ENCODE results near the gene CADM1.

The CADM1 gene

DNA sequence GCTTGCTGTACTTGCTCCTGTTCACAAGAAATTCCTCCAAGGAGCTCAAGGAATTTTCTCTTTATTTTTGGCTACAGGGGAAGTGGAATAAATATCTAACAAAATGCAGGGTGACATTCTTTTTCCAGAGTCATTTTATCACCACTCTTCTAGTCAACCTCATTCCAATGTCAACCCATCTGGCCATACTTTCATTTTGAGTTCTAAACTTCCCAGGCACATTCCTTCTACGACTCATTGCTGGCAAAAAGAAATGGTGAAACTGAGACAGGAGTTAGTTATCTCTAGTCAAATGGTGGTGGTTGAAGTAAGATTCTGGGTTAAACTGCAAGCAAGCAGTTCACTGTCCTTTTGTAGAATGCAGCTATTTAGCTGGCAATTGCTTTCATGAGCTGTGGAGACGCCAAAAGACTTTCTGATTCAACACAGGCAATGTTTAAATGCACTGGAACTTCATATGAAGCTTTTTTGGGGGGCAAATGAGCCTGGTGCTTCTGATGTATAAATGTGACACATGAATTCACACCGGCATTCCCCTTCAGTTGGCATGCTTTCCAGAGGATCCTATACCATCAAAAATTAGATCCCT is 304.6 kb downstream of the CADM1 start:
- no peak for DNase-seq

DNA sequence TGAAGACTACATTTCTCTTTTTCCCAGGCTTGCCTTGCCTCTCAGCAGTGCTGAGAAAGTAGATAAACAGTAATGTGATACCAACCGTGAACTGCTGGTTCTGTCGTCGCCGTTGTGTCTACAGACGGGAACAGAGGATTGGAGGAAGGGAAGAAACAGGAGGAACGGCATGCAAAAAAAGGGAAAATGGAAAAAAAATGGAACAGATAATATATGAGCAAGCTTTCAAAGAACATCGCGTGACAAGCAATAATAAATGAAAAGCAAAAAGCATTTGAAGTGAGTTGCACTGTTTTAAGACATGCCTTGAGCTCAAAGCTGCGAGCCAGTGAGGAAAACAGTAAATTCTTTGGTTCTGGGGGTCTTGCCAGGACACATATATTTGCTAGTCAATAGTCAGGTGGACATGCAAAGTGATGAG is 305.9 kb downstream of the CADM1 start:
- DNase-seq: peak; percentile 96

- peak; percentile 69 for DNase-seq
These were observed 306.8 kb downstream of the CADM1 start for GRCh38 chr11:115197433-115197832.

DNA sequence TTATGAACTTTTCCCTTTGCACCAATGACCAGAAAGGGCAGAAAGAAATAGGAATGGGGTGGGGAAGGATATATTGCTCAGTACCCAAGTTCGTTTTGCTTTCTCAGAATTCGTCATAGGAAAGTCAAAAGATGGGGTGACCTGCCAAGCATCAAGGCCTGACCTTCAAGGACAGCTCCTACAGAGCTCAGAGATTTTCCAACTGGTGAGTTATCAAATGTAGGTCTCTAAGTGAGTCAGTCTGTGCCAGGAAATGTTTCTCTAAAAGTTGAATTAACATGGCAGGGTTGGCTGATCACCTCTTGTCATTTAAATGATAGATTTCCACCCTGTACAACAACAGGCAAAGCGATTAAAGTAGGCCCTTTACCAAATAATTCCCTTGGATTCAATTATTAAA is 307.2 kb downstream of the CADM1 start:
- no peak for DNase-seq

DNA sequence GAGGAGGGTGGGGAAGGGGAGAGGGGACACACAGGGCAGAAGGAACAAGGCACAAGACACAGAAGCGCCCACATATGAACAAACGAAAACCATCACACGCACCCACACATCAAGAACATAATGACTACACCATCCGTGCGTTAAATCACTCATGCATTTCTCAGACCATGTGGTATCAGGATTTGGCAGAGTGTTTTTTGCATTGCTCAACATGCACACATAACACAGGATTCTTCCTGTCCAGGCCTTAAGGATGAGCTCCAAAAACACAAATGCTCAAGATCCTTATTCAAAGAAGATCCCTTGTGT is 309.5 kb downstream of the CADM1 start:
- no peak for DNase-seq

GRCh38 chr11:115193914-115194801 is 310.1 kb downstream of the CADM1 start:
- DNase-seq: no peak

GRCh38 chr11:115191761-115192160 is 312.5 kb downstream of the CADM1 start:
- DNase-seq: no peak

DNA sequence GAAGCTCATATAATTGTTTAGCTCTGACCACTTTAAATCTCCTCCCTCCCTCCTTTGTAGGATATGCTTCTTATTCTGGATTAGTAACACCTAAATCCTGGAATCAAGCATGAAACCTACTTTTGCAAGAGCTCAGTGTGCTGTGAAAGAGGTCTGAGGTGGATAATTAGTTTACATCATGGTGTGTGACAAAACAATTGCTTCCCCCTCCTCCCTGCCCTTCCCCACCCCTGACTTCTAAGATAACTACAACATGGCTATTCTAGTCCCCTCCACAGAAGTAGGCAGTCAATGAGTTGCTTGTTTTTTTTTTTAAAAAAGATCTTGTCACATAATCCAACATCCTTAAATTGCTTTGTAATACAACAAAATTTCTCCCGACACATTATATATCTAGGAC is 314.0 kb downstream of the CADM1 start:
- DNase-seq: no peak

GRCh38 chr11:115188898-115189278 is 315.3 kb downstream of the CADM1 start:
- no peak for DNase-seq

GRCh38 chr11:115188188-115188897 is 315.9 kb downstream of the CADM1 start:
- no peak for DNase-seq

- DNase-seq: no peak
These were observed 318.3 kb downstream of the CADM1 start for GRCh38 chr11:115185931-115186330.

GRCh38 chr11:115185507-115185906 is 318.7 kb downstream of the CADM1 start:
- no peak for DNase-seq

DNA sequence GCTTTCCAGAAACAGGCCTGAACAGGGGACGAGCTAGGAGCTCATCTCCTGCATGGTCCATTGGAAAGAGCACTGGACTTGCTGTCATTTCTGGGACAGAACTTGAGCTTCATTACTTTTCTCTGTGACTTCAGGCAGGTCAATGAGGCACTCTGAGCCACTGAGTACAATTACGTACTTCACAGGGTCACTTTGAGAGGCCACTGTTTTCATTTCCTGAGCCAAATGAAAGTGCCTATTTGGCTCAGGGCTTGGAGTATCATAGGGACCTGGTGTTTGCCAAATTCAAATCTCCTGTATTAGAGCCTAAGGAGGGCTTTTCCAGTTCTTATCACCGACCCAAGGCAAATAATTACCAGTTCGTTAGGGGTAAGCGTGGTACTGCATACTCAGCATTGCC is 319.3 kb downstream of the CADM1 start:
- DNase-seq: no peak

DNA sequence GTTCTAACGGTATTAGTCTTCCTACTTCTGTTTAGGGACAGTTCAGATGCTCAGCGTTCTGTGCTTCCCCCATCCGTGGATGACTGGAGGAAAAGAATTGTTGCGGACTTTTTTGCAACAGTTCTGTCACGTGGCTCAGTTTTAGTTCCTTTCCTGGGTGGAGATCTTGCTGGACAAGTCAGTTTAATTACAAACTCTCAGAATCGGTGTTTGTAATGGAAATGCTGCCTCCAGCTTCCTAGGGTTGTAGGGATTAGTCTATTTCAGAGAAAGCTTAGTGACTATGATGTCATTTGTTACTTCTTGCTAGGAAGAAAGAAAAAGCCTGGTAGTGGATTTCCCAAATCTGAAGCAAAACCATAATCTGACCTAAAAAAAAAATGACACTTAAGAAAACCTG is 320.4 kb downstream of the CADM1 start:
- no peak for DNase-seq

DNA sequence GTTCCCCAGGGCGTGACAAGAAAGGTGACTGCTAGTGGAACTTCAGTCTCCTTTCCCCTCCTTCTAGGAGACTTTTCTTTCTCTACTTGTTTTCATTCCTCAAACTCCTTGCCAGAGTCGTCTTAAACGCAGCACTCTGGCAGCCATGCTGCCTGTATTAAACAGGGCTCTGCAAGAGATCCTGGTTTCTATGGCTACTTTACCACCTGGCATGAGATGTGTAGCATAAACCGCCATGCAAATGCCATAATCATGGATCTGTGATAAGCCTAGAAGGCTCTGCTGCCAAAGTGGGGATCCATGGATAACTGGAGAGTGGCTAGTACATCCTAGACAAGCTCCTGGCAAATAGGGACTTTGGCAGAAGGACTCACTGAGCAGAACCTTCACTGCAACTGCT is 321.1 kb downstream of the CADM1 start:
- peak; percentile 98 for DNase-seq

DNA sequence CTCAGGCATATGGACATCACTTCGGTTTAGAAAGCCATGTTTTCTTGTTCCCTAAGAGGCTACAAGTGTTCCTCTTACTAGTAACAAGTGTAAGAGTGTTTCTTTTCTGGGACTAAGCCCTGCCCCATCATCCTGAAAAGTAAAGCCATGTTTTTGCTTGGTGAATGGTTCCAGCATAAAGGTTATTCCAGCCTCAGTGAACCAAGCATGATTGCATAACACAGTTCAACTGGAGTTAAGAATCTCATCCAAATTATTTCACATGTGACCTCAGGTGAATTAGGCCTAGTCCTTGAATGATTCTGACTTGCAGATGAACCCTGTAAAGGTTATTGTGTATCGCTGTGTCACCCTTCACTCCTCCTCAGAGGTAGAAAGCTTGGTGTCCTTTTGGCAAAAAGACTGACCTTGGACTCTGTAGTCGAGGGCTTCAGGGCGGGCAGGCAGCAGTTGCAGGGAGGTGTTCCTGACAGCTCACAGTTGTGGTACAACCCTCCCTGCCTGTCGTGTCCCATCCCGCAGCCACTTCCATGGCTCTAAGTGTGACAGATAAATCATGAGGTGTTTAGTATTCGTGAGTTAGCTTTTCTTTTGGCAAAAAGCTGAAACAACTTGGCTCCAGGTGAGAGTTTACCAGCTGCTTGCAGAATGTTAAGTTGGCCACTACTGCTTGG is 321.8 kb downstream of the CADM1 start:
- no peak for DNase-seq

DNA sequence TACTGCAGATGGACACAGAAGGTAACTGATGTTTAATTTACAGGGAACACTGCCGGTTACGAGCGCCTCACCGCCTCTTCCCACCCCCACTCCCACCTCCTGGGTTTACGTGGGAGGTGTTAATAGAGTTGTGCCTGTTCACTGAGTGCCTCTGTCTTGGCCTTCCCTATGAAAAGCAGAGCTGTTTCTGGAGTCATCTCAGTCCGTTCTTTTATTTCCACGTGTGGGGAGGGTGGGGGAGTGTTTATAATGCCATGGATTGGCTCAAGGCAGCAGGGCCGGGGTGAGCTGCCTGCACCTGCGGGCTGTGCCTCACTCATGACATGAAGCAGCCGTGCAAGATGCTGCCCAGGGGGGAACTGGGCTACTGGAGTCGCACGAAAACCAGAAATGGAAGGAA is 322.7 kb downstream of the CADM1 start:
- DNase-seq: no peak

DNA sequence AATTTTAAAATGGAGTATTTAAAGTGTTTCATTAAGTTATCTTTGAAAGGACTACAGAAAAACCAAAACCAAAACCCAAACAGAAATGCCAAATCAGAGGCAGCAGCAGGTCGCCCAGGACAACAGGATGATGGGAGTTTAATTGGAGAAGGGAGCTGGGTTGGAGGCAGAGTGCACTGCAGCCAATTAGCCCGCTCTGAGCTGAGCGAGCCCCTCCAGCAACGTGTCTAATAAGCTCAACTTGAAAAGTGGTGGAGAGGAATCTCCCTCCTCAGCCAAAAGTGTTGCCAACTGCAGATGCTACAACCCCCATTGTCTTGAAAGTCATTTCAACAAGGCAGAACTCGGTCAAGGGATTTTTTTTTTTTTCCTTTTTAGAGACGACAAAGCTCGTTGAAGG is 323.9 kb downstream of the CADM1 start:
- no peak for DNase-seq

- no peak for DNase-seq
These were observed 324.6 kb downstream of the CADM1 start for GRCh38 chr11:115179636-115180035.

- DNase-seq: no peak
These were observed 325.5 kb downstream of the CADM1 start for GRCh38 chr11:115178705-115179104.

DNA sequence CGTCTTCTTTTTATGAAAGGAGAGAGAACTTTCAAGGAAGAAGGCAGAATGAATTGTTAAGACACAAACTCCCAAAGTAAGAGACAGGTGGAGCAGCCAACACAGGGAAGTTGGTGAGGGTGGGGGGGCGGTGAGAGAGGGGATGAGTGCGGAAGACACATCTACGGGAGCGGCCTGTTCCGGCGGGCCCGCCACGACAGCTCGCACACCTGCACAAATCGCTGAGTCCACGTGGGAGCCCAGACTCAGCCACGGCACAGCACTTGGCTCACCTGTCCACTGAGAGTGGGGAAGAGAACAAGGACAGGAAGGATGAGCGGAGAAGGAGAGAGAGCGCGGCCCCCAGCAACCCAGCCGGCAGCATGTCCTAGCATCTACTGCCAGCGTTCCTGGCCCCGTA is 331.1 kb downstream of the CADM1 start:
- no peak for DNase-seq

DNA sequence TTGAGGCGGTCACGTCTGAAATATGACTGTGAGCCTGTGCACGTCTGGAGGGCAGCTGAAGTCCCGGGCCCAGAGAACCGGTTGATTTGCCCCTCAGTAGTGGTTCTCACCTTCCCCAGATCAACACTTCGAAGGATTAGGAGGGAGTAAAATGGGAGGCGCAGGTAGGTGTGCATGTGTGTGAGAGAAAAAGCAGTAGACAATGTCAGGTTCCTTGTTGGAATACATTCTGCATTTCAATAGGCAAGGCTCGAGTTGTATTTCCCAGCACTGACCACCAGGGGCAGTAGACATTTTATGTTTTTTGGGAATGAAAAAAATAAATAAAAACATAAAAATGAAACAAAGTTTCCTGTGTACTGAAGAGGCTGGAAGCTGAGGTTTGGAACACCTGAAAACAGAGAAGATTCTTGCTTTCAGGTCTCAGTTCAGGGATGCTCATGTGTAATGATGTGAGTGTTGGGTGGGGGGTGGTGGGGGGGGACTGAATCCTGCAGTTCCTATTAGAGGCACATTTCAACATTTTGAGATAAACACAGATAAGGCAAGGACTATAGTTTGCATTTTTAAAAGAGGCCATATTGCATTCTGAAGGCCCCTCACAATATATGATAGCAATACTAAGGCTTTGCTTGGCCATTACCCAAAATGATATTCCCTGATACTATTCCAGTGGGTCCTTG is 333.9 kb downstream of the CADM1 start:
- peak; percentile 62 for DNase-seq

GRCh38 chr11:115169251-115169650 is 335.0 kb downstream of the CADM1 start:
- DNase-seq: no peak

All from NCI-H526 treated with DMSO at 0.1 percent for 48 hours (cell line).